HG02981 (cell line): ENCODE results near the gene THAP4.
"Not testable (repeated sequence)": the region's sequence is repeated elsewhere in the genome, so short reads cannot be mapped to it uniquely, and the experiment has no call there.

Experiments used
- ATAC-seq: cut with Tn5 transposase; IDR thresholded peaks from one replicate; pipeline ENCODE4 v1.9.1; 2021; ENCODE audit warnings: mild to moderate bottlenecking, moderate library complexity; ENCODE audit not compliant: unreplicated experiment

Gene THAP4

DNA sequence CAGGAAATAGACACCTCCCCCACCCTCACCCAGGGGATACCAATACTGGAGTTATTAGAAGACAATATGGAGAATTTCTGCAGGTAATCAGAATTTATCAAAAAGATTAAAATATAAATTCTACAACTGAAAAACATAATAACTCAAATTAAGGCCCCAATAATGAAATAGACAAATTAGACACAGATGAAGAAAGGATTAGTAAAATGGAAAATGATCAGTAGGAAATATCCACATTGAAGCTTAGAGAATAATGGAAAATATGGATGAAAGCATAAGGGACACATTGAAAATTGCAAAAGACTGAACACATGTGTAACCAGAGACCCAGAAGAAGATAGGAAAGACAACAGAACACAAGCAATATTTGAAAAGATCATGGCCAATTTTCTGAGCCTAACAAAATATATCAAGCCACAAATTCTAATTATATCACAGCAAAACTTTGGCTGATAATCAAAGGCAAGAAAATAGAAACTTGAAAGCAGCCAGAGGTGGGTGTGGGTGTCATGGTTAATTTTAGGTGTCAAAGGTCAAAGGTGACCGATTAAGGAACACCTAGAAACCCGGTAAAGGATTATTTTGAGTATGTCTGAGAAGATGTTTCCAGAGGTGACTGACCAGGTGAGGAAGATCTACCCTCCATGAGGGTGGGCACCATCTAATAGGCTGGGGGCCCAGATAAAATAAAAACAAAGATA is 50.2 kb downstream of the THAP4 start:
- ATAC-seq: no peak

DNA sequence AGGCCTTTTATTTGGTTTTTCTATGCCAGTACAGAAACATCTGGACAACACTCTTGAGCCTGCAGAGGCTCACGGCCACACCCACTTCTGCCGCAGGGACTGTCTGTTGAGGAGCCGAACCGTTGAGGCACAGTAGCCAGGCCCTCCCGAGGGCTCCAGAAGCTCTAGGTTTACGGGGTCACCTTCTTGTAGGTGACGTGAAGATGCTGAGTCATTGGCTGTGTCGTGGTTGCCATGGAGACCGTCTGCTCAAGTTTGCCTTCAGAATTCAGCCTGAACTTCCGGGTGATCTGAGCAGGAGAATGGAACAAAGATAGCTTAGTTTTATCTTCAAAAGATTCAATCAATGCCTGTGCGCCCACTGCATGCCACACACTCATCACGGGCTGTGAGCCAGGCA is 52.5 kb downstream of the THAP4 start:
- no peak for ATAC-seq

DNA sequence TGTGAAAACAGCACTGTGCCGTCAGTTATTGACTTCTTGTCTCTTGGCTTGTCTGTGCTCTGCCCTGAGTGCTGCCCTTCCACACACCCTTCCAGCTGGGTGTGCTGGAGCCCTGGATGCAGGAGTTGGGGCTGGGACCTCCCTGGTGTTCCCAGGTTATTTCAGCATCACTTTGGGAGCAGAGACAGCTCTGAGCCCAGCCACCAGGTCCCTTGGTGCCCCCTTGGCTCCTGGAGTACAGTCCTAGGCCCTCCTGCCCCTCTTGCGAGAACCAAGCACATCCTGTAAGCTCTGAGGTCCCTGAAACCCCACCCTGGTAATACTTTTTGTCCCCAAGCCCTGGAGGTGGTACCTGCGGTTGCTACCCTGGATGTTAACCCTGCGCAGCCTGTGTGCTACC is 54.2 kb downstream of the THAP4 start:
- no peak for ATAC-seq

DNA sequence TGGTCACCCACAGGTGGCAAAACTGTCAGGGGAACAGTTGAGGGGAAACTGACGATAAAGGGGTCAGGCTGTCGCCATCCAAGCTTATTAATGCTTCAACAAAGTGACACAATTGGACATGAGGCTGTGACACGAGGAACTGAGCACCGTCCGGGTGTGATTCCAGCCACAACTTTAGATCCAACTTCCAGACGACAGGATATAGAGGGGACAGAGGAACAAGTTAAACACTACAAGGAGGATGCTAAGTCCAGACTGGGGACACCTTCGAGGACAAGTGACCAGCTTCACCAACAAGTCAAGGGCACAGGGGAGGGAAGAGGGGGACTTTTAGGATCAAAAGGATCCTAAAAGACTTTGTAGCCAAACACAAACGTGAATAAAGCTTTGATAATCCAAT is 54.6 kb downstream of the THAP4 start:
- no peak for ATAC-seq

DNA sequence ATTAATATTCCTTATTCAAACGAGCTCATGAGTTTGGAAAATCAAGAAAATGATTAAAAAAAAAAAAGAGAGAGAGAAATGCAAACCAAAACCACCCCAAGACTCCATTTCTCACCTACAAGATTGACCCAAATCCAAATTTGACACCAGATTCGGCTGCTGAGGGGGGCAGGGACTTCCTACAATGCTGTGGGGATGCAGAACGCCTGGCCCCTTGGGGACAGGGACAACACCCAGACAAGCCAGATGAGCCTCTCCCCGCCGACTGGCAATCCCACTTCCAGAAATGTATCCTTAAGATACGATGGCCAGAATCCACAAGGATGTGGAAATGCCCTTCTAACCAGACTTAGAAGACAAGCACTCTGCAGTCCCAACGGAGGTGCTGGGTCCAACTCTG is 57.7 kb downstream of the THAP4 start:
- no peak for ATAC-seq

DNA sequence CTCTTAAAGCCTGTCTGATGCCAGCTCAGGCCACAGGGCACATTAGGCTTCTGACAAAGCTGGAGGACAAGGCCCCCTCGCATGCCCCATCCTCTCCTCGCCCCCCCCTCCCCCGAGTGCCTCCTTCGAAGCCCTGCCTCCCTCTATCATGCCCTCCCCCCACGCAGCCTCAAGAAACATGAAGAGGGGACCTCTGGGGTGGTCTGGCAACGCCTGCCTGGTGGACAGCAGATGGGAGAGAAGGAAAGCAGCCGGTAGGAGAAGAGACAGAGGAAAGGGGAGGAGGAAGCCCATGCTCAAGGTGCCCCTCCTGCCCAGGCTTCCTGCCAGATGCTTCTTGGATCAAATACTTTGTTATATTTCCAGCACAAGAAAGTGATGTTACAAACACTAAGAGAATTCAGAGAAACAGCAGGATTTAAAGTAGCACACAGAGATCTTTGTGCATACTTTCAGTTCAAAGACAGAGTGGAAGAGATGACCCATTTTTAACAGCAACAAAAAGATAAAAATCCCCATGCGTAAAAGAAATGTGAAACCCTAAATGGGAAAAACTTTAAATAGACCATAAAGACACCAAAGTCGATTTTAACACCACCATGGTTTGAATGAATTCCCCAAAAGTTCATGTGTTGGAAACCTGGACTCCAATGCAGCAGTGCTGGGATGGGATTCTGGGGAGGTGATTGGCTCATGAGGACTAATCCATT is 59.4 kb downstream of the THAP4 start:
- no peak for ATAC-seq

DNA sequence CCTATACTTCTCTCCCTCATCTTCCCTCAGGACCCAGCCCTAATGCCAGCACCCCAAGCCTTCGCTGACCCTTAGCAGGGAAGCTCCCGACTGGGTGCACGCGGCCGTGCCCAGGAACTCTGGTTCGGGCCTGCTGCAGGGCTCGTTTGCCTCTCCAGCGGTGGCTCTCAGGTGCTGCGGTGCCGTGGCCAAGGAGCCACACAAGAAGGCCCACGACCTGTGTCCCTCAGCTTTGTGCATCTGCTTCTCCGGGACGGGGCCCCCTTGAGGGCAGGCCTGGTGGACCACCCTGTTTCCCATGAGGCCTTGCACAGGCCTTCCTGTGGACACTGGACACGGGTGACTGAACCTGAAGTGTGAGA is 60.7 kb downstream of the THAP4 start:
- ATAC-seq: no peak

DNA sequence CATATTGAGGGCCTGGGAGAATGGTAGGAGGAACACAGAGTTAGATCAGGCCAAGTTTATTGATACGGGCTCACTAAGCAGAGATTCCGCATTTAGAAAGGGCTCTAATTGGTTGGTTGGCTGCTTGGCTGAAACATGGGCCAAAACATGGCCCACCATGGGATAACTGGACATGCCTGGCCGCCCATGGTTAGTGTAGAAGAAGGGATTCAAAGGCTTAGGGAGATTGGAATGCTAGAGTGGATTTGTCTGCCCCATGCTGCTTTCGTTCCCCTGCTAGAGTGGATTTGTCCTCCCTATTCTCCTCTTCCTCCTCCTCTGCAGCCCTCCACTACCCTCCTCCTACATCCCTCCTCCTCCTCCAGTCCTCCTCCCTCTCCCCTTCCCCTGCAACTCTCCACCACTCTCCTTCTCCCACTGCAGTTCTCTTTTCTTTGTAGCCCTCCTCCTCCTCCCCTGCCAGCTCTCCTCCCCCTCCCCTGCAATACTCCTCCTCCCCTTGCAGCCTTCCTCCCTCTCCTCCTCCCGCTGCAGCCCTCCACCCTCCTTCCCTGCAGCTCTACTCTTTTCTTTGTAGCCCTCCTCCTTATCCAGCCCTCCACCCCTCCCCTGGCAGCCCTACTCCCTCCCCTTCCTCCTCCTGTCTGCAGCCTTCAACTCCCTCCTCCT is 61.2 kb downstream of the THAP4 start:
- ATAC-seq: no peak

DNA sequence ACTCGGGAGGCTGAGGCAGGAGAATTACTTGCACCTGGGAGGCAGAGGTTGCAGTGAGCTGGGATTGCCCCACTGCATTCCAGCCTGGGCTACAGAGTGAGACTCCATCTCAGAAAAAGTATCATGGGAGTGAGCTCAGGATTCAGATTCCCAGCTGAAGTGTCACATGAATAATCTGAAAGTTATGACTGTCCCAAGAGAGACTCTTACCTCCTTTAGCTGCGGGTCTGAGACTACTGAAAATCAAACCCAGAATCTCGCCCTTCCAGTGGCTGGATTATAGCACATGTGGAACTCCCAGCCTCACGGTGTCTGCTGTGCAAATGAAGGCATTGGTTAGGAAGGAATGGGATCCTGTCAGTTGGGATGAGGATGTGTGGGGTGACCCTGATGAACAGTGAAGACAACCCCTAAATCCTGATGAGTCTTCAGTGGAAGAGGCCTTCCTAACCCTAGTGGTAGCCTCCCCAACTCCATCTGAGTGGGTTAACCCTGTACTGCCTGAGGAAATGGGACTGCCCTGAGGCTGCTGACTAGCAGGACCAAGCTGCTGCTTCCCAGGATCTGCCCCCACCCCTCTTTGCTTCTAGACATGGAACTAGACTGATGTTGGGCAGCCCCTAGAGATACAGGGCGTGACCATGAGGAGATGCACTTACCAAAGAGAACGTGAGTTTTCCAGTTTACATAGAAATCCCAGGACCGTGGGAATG is 61.9 kb downstream of the THAP4 start:
- no peak for ATAC-seq

DNA sequence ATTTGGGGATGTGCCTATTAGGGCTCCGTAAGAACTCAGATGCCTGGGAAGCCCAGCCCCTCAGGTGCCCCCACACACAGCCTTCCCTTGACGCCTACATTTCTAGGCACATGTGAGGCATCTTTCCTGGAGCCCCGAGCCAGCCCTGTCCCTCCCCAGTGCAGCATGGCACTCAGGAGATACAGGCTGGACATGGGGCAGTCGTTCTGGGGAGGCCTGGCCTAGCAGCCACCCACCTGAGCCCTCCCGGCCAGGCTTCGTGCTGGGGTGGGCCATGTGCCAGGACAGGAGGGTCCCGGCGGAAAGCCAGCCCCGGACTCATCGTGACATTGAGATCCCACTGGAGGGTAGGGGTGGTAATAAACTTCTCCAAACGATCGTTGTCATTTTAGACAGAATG is 63.2 kb downstream of the THAP4 start:
- no peak for ATAC-seq

DNA sequence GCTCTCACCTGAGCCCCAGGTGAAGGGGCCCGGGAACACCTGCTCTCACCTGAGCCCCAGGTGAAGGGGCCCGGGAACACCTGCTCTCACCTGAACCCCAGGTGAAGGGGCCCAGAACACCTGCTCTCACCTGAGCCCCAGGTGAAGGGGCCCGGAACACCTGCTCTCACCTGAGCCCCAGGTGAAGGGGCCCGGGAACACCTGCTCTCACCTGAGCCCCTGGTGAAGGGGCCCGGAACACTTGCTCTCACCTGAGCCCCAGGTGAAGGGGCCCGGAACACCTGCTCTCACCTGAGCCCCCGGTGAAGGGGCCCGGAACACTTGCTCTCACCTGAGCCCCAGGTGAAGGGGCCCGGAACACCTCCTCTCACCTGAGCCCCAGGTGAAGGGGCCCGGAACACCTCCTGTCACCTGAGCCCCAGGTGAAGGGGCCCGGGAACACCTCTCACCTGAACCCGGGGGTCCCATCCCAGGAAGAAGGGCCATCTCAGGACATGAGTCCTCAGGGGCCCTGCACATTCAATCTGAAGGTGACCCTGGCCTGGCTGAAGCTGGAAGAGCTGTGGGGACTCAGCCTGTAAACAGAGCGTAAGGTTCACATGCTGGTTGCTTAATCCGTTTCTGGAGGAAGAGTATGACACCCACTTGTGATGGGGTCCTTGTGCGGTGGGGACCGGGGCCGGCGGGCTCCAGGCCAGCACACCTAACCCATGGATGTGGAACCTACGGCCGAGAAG is 63.9 kb downstream of the THAP4 start:
- ATAC-seq: not testable (repeated sequence)

DNA sequence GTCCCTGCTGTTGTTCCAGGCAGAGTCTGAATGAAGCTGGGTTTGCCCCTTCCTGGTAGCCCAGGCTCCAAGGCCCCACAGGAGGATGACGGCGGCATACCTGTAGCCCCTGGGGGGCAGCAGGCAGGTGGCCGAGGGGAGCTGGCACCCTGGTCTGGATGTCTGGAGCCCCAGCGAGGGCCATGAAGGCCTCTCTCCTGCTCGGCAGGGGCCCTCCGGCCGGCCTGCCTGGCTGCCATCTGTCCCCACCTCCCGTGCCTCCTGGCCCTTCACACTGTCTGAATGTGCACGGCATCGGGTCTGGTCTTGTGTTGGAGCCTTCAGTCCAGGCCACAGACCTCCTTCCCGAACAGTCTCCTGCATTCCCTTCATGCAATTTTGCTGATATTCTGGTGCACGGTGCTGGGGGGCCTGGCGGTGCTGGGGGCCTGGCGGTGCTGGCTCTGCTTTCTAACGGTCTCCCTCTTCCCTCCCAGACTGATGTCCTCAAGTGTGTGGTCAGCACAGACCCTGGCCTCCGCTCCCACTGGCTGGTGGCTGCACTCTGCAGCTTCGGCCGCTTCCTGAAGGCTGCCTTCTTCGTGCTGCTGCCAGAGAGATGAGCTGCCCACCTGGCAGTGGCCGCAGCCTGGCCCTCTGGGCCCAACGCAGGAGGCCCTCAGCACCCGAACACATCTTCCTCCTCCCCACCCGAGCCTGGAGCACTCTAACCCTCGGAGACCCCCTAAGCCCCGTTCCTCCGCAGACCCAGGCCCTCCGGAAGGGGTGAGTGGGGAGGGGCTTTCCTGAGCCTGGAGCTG is 64.9 kb downstream of the THAP4 start:
- no peak for ATAC-seq

DNA sequence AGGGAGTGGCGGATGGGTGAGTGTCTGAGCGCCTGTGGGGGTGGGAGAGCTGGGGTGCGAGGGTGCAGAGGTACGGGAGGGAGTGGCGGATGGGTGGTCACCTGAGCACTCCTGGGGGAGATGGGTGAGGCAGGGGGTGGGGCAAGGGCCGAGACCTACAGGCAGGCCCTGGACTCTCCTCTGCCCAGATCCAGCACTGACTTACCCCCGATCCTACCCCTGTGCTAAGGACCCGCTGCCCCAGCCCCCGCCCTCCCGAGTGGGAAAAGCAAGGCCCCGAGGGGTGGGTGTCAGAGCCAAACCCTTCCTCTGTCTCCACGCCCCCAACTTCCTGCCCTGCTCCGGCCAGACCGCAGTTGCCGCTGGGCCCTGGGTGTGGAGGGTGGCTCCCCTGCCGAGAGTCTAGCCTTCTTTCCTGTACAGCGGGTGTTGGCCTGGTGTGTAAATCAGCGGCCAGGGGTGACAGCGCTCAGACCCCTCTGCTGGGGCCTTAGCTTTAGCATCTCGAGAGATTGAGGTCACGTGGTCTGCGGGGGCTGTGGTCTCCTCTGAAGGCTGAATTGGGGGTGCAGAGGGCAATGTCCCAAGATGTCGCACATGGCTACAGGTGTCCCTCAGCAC is 65.9 kb downstream of the THAP4 start:
- no peak for ATAC-seq

DNA sequence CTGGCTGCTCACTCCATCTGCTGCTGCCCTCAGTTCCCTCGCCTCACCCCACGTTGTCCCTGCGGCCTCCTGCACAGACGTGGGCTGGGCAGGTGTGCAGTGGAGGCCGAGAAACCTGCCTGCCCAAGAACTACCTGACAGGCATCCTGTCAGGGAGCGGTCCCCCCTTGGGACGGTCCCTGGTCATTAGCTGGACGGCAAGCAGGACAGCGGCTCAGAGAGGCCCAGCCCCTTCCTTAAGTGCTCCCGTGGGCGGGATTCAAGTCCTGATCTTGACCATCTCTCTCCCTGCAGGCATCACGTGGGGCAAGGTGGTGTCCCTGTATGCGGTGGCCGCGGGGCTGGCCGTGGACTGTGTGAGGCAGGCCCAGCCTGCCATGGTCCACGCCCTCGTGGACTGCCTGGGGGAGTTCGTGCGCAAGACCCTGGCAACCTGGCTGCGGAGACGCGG is 67.1 kb downstream of the THAP4 start:
- ATAC-seq: no peak

DNA sequence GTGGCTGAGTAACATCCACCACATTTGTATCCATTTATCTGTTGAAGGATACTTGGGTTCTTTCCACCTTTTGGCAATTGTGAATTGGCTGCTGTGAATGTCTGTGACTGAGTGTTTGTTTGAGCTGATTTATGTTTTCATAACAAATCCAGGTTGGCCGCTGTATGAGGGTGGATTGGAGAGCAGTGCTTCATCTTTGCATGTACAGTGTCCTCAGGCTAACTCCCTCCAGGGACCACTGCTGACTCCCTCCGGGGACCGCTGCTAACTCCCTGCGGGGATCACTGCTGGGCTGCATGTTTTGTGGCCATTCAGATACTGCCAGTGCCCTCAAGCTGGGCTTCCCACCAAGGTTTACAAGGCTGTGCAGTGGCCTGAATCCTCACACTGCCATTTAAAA is 68.2 kb downstream of the THAP4 start:
- no peak for ATAC-seq

DNA sequence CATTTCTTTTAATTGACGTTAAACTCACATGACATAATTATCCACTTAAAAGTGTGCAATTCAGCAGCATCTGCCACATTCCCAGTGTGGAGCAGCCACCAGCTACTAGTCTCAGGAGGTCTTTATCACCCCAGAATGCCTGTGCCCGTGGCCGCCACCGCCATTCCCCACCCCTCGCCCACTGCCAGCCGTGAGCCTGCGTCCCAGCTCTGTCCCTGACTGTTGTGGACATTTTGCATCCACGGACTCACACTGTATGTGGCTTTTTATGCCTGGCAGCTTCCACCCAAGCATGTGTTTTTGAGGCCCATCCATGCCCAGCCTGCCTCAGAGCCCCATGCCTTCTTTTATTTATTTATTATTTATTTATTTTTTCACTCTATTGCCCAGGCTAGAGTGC is 69.2 kb downstream of the THAP4 start:
- ATAC-seq: no peak

DNA sequence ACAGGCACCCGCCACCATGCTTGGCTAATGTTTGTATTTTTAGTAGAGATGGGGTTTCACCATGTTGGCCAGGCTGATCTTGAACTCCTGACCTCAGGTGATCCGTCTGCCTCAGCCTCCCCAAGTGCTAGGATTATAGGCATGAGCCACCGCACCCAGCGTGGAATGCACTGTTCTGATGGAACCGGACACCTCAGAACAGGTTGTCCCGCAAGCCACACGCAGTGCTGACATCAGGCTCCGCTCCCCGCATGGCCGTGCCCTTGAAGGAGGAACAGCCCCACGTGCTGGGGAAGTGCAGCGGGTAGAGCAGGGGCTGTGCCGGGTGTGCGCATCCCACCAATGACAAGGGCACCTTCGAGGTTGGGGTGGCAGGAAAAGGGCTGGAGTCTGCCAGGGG is 69.7 kb downstream of the THAP4 start:
- ATAC-seq: not testable (repeated sequence)

DNA sequence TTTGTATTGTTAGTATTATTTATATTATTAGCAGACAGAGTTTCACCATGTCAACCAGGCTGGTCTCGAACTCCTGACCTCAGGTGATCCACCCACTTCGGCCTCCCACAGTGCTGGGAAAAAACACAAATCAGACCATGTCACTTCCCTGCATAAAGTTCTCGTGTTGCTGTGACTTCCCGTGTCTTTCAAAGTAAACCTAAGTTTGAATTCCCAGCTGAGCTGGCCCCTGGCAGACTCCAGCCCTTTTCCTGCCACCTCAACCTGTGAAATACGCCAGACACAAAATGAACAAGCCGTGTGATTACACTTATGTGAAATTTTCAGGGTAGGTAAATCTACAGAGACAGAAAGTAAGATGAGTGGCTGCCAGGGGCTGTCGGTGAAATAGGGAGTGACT is 70.5 kb downstream of the THAP4 start:
- ATAC-seq: no peak

DNA sequence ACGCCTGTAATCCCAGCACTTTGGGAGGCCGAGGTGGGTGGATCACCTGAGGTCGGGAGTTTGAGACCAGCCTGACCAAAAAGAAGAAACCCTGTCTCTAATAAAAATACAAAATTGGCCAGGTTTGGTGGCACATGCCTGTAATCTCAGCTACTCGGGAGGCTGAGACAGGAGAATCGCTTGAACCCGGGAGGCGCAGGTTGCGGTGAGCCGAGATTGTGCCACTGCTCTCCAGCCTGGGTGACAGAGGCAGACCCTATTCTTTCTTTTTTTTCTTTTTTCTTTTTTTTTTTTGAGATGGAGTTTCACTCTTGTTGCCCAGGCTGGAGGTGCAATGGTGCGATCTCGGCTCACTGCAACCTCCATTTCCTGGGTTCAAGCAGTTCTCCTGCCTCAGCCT is 70.9 kb downstream of the THAP4 start:
- not testable (repeated sequence) for ATAC-seq

DNA sequence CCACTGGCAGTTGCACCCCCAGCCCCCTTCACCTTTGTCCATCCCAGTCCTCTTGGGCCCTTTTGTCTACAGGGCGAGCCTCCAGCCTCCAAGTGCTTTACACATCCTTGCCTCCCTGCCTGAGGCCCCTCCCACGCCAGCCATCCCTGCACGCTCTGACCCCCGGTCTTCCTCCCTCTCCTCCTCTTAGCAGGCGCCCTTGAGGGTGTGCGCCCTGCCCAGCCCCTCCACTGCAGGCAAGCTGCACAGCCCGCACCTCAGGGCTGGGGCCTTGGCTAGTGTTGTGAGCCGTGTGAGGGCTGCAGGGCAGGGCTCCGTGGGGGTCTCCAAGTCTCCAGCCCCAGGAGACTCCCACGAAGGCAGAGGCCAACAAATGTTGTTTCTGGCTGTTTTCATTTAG is 71.5 kb downstream of the THAP4 start:
- ATAC-seq: no peak
